Measurements from ENCODE around the gene ZNF804B. TPM values are rescaled to one million over a fixed set of nuclear protein-coding genes. Genes with fewer than 3 reads are reported as not detected.
"Not testable (repeated sequence)": the region's sequence is repeated elsewhere in the genome, so short reads cannot be mapped to it uniquely, and the experiment has no call there.

The ZNF804B gene
- total and polyA plus RNA-seq, 2 donors: 0.02 TPM; not detected in 1

- not testable (repeated sequence) for H3K4me3 ChIP-seq (ENCODE audit: low read length in 2 of 2); H3K36me3 ChIP-seq (ENCODE audit: control insufficient read depth in 2 of 2, insufficient read depth in 2 of 2, low read length in 1 of 2); H3K9me3 ChIP-seq (ENCODE audit: control insufficient read depth in 2 of 2, insufficient read depth in 1 of 2, low read length in 1 of 2); H3K4me1 ChIP-seq (ENCODE audit: control insufficient read depth in 2 of 2, insufficient read depth in 2 of 2, low read length in 2 of 2); DNase-seq (ENCODE audit: low read depth in 6 of 9, low spot score in 9 of 9); H3K27me3 ChIP-seq (ENCODE audit: control insufficient read depth in 2 of 2, insufficient read depth in 1 of 2, low read length in 1 of 2); H3K27ac ChIP-seq (ENCODE audit: low read depth in 1 of 2, low read length in 1 of 2)
- 96% methylated on average over 31 of the region's 31 CpGs for WGBS
Observed at GRCh38 chr7:89228688-89229171, 469.2 kb downstream of the ZNF804B start.

DNA sequence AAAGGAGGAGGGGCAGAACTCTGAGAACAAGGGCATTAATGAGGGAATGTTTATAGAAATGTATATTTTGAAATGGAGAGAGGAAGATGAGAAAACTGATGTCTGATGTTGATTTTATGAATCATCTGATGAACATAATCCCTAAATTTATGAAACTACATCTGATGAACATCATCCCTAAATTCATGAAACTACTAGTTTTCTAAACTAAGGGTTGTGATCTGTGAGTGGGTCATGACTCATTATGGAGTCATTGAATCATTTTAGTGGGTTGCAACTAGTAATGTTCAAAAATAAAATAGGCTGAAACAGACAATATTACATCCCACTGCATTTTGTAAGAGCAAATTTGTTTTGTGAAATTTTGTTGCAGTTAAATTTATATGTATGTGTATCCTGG is 478.7 kb downstream of the ZNF804B start:
- Histone ChIP-seq H3K36me3 (ENCODE audit: control insufficient read depth in 2 of 2, insufficient read depth in 2 of 2, low read length in 1 of 2) (no peaks in the 10 kb centered on the region), H3K4me1 (ENCODE audit: control insufficient read depth in 2 of 2, insufficient read depth in 2 of 2, low read length in 2 of 2) (no peaks in the 10 kb centered on the region), H3K27me3 (ENCODE audit: control insufficient read depth in 2 of 2, insufficient read depth in 1 of 2, low read length in 1 of 2) (no peaks in the 10 kb centered on the region), H3K27ac (ENCODE audit: low read depth in 1 of 2, low read length in 1 of 2) (no peak overlapping the region), H3K9me3 (ENCODE audit: control insufficient read depth in 2 of 2, insufficient read depth in 1 of 2, low read length in 1 of 2) (peaks cover 0 to 4% of the 10 kb centered on the region in 2 donors), H3K4me3 (ENCODE audit: low read length in 2 of 2) (no peak overlapping the region)
- no peak for DNase-seq (ENCODE audit: low read depth in 6 of 9, low spot score in 9 of 9)

- H3K4me1 ChIP-seq (ENCODE audit: control insufficient read depth in 2 of 2, insufficient read depth in 2 of 2, low read length in 2 of 2): no peaks in the 10 kb centered on the region
- peaks cover 0 to 11% of the 10 kb centered on the region in 2 donors for H3K9me3 ChIP-seq (ENCODE audit: control insufficient read depth in 2 of 2, insufficient read depth in 1 of 2, low read length in 1 of 2)
- H3K27me3 ChIP-seq (ENCODE audit: control insufficient read depth in 2 of 2, insufficient read depth in 1 of 2, low read length in 1 of 2): no peaks in the 10 kb centered on the region
- H3K4me3 ChIP-seq (ENCODE audit: low read length in 2 of 2): no peak overlapping the region
- H3K27ac ChIP-seq (ENCODE audit: low read depth in 1 of 2, low read length in 1 of 2): no peak overlapping the region
- DNase-seq (ENCODE audit: low read depth in 6 of 9, low spot score in 9 of 9): no peak
- no peaks in the 10 kb centered on the region for H3K36me3 ChIP-seq (ENCODE audit: control insufficient read depth in 2 of 2, insufficient read depth in 2 of 2, low read length in 1 of 2)
Observed at GRCh38 chr7:89246196-89246595, 486.7 kb downstream of the ZNF804B start.

DNA sequence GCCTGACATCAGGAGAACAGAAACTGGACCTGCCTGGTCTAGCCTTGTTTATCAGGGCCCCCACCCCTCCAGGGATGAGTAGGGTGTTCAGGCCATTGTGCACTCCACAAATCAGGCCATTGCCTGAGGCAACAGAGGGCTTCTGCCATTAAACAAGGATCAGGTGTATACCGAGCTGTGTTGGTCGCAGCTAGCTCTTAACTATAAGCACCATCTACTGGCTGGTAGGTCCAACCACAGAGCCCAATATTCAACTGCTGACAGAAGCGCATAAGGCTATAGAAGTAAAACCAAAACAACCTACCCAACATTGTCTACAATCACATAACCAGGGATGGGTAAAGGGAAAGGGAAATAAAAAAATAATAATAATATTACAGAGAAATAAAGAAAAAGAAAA is 487.7 kb downstream of the ZNF804B start:
- no peak for DNase-seq (ENCODE audit: low read depth in 6 of 9, low spot score in 9 of 9)
- WGBS: 95% methylated on average over 3 of the region's 3 CpGs

DNA sequence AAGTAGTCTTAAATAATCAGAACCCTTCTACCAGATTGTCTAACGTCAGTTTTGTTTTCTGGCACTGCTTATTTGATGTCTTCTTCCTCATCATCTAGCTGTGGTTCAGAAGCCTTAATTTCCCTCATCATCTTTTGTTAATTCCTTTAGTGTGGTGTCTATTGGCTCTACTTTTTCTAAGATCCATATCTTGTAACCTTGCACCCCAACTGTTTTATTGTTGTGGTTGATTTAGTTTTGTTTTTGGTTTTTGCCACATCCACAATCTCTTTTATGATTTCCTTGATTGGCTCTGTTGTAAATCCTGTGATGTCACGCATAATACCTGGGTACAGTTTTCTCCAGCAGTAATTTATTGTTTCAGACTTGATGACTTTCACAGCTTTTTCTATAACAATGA is 499.6 kb downstream of the ZNF804B start:
- Histone ChIP-seq H3K27me3 (ENCODE audit: control insufficient read depth in 2 of 2, insufficient read depth in 1 of 2, low read length in 1 of 2) (no peaks in the 10 kb centered on the region), H3K9me3 (ENCODE audit: control insufficient read depth in 2 of 2, insufficient read depth in 1 of 2, low read length in 1 of 2) (no peaks in the 10 kb centered on the region), H3K36me3 (ENCODE audit: control insufficient read depth in 2 of 2, insufficient read depth in 2 of 2, low read length in 1 of 2) (no peaks in the 10 kb centered on the region), H3K4me3 (ENCODE audit: low read length in 2 of 2) (no peak overlapping the region), H3K27ac (ENCODE audit: low read depth in 1 of 2, low read length in 1 of 2) (no peak overlapping the region), H3K4me1 (ENCODE audit: control insufficient read depth in 2 of 2, insufficient read depth in 2 of 2, low read length in 2 of 2) (no peaks in the 10 kb centered on the region)
- WGBS: 36% methylated on average over 2 of the region's 2 CpGs
- no peak for DNase-seq (ENCODE audit: low read depth in 6 of 9, low spot score in 9 of 9)

More for the DNA sequence above, 487.7 kb downstream of the ZNF804B start:
- Histone ChIP-seq H3K4me1 (ENCODE audit: control insufficient read depth in 2 of 2, insufficient read depth in 2 of 2, low read length in 2 of 2) (no peaks in the 10 kb centered on the region), H3K9me3 (ENCODE audit: control insufficient read depth in 2 of 2, insufficient read depth in 1 of 2, low read length in 1 of 2) (peaks cover 0 to 11% of the 10 kb centered on the region in 2 donors), H3K4me3 (ENCODE audit: low read length in 2 of 2) (no peak overlapping the region), H3K36me3 (ENCODE audit: control insufficient read depth in 2 of 2, insufficient read depth in 2 of 2, low read length in 1 of 2) (no peaks in the 10 kb centered on the region), H3K27ac (ENCODE audit: low read depth in 1 of 2, low read length in 1 of 2) (no peak overlapping the region), H3K27me3 (ENCODE audit: control insufficient read depth in 2 of 2, insufficient read depth in 1 of 2, low read length in 1 of 2) (no peaks in the 10 kb centered on the region)

DNA sequence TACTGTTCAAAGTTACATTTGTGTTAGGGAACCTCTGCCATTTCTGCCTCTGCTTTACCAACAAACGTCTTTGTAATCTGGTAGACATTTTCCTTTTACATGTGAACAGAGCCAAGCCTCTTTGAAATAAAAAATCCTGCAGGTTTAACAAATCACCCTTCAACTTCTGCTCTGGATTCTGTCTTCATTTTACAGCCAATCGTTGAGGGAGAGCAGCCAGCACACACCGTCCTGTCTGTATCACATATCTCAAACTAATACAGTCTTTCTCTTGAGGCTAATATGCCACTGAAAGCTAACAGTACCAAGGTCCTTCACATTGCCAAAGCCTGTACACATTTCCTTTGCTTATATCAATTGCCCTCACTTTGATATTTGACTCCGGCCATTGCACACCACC is 504.6 kb downstream of the ZNF804B start:
- Histone ChIP-seq H3K4me1 (ENCODE audit: control insufficient read depth in 2 of 2, insufficient read depth in 2 of 2, low read length in 2 of 2) (no peaks in the 10 kb centered on the region), H3K27ac (ENCODE audit: low read depth in 1 of 2, low read length in 1 of 2) (no peak overlapping the region), H3K4me3 (ENCODE audit: low read length in 2 of 2) (no peak overlapping the region), H3K36me3 (ENCODE audit: control insufficient read depth in 2 of 2, insufficient read depth in 2 of 2, low read length in 1 of 2) (no peaks in the 10 kb centered on the region), H3K9me3 (ENCODE audit: control insufficient read depth in 2 of 2, insufficient read depth in 1 of 2, low read length in 1 of 2) (no peaks in the 10 kb centered on the region), H3K27me3 (ENCODE audit: control insufficient read depth in 2 of 2, insufficient read depth in 1 of 2, low read length in 1 of 2) (no peaks in the 10 kb centered on the region)
- no peak for DNase-seq (ENCODE audit: low read depth in 6 of 9, low spot score in 9 of 9)
- 83% methylated on average over 4 of the region's 4 CpGs for WGBS

- DNase-seq (ENCODE audit: low read depth in 6 of 9, low spot score in 9 of 9): no peak
- WGBS: 87% methylated on average over 2 of the region's 2 CpGs
- Histone ChIP-seq H3K4me3 (ENCODE audit: low read length in 2 of 2) (no peak overlapping the region), H3K9me3 (ENCODE audit: control insufficient read depth in 2 of 2, insufficient read depth in 1 of 2, low read length in 1 of 2) (no peaks in the 10 kb centered on the region), H3K36me3 (ENCODE audit: control insufficient read depth in 2 of 2, insufficient read depth in 2 of 2, low read length in 1 of 2) (no peaks in the 10 kb centered on the region), H3K4me1 (ENCODE audit: control insufficient read depth in 2 of 2, insufficient read depth in 2 of 2, low read length in 2 of 2) (no peaks in the 10 kb centered on the region), H3K27ac (ENCODE audit: low read depth in 1 of 2, low read length in 1 of 2) (no peak overlapping the region), H3K27me3 (ENCODE audit: control insufficient read depth in 2 of 2, insufficient read depth in 1 of 2, low read length in 1 of 2) (no peaks in the 10 kb centered on the region)
Observed at GRCh38 chr7:89265631-89266030, 506.1 kb downstream of the ZNF804B start.

DNA sequence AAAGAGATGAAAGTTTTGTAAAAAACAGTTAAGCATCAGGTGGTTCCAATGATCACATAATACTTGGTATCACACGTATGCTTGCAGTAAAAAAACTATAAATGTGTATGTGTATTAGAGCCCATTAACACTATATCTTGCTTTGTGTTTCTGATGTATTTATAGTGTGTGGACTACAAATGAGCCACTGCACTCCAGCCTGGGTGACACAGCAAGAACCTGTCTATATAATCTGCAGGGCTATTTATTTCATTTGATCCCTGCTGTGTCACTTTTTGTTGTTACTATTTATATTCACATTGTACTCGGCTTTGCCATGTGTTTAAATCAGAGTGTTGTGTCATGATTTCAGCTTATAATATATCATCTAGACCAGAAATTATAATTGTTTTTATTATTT is 523.8 kb downstream of the ZNF804B start:
- Histone ChIP-seq H3K4me1 (ENCODE audit: control insufficient read depth in 2 of 2, insufficient read depth in 2 of 2, low read length in 2 of 2) (no peaks in the 10 kb centered on the region), H3K9me3 (ENCODE audit: control insufficient read depth in 2 of 2, insufficient read depth in 1 of 2, low read length in 1 of 2) (no peaks in the 10 kb centered on the region), H3K27me3 (ENCODE audit: control insufficient read depth in 2 of 2, insufficient read depth in 1 of 2, low read length in 1 of 2) (no peaks in the 10 kb centered on the region), H3K36me3 (ENCODE audit: control insufficient read depth in 2 of 2, insufficient read depth in 2 of 2, low read length in 1 of 2) (no peaks in the 10 kb centered on the region), H3K4me3 (ENCODE audit: low read length in 2 of 2) (no peak overlapping the region), H3K27ac (ENCODE audit: low read depth in 1 of 2, low read length in 1 of 2) (no peak overlapping the region)
- WGBS: 85% methylated on average over 2 of the region's 2 CpGs
- no peak for DNase-seq (ENCODE audit: low read depth in 6 of 9, low spot score in 9 of 9)

GRCh38 chr7:89308535-89308934 is 549.0 kb downstream of the ZNF804B start:
- no peaks in the 10 kb centered on the region for H3K9me3 ChIP-seq (ENCODE audit: control insufficient read depth in 2 of 2, insufficient read depth in 1 of 2, low read length in 1 of 2)
- no peak overlapping the region for H3K4me3 ChIP-seq (ENCODE audit: low read length in 2 of 2)
- H3K4me1 ChIP-seq (ENCODE audit: control insufficient read depth in 2 of 2, insufficient read depth in 2 of 2, low read length in 2 of 2): no peaks in the 10 kb centered on the region
- H3K27me3 ChIP-seq (ENCODE audit: control insufficient read depth in 2 of 2, insufficient read depth in 1 of 2, low read length in 1 of 2): no peaks in the 10 kb centered on the region
- H3K36me3 ChIP-seq (ENCODE audit: control insufficient read depth in 2 of 2, insufficient read depth in 2 of 2, low read length in 1 of 2): no peaks in the 10 kb centered on the region
- no peak overlapping the region for H3K27ac ChIP-seq (ENCODE audit: low read depth in 1 of 2, low read length in 1 of 2)
- DNase-seq (ENCODE audit: low read depth in 6 of 9, low spot score in 9 of 9): no peak

DNA sequence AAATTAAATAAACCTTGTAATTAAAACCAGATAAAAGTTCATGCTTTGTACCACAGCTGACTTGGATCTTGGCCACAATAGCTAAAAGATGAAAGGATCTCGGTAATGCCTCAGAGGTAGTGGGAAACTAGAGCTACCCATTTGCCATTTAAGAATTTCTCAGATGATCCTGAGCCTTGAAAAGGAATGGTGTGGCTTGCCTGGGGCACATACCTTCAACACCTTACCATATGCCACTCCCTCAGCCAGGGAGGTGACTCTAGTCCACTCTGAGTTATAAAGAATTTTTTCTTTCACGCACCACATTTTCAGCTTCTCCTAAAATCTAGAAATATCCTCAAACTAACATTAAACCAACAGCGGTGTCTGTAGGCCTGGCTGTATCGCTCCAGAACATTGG is 552.4 kb downstream of the ZNF804B start:
- H3K27me3 ChIP-seq (ENCODE audit: control insufficient read depth in 2 of 2, insufficient read depth in 1 of 2, low read length in 1 of 2): no peaks in the 10 kb centered on the region
- peaks cover 0 to 4% of the 10 kb centered on the region in 2 donors for H3K9me3 ChIP-seq (ENCODE audit: control insufficient read depth in 2 of 2, insufficient read depth in 1 of 2, low read length in 1 of 2)
- no peak overlapping the region for H3K27ac ChIP-seq (ENCODE audit: low read depth in 1 of 2, low read length in 1 of 2)
- no peaks in the 10 kb centered on the region for H3K4me1 ChIP-seq (ENCODE audit: control insufficient read depth in 2 of 2, insufficient read depth in 2 of 2, low read length in 2 of 2)
- DNase-seq (ENCODE audit: low read depth in 6 of 9, low spot score in 9 of 9): no peak
- no peaks in the 10 kb centered on the region for H3K36me3 ChIP-seq (ENCODE audit: control insufficient read depth in 2 of 2, insufficient read depth in 2 of 2, low read length in 1 of 2)
- WGBS: 93% methylated on average over 4 of the region's 4 CpGs
- H3K4me3 ChIP-seq (ENCODE audit: low read length in 2 of 2): no peak overlapping the region

Measured in thymus (tissue), 11 donors.